Amniotic epithelial cell (primary cell): ENCODE data around the gene GPHN.

Experiments used
- DNase-seq: peaks from one replicate; pipeline ENCODE4 v3.0.0-alpha.2; 2010; ENCODE audit warnings: low read depth

Gene GPHN

DNA sequence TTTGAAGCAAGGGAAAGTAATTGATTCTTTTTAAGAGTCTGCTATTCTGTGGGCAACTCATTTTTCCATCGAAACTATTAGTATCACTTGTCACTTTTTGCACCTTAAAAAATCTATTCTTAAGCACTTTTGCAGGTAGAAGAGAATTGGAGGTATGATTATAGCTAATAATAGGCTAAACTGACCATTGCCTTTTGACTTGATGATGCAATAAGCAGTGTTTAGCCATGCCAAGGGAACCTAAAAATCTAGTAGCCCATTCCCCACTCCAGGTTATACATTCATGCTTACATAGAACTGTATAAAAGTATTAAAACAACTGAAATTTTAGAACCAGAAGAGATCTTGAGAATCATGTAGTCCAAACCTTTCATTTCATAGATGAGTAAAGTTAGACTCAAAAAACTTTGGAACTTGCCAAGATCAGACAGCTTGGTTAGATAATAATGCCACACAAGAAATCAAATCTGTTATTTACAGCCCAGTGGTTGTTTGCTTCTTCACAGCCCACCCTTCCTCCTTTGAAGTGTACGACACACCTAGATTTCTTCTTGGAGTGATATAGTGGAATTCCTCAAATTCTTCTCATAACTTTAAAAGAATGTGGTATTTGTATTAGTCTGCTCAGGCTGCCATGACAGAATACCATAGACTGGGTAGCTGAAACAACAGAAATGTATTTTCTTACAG is 659.6 kb downstream of the GPHN start:
- peak; percentile 38 for DNase-seq

DNA sequence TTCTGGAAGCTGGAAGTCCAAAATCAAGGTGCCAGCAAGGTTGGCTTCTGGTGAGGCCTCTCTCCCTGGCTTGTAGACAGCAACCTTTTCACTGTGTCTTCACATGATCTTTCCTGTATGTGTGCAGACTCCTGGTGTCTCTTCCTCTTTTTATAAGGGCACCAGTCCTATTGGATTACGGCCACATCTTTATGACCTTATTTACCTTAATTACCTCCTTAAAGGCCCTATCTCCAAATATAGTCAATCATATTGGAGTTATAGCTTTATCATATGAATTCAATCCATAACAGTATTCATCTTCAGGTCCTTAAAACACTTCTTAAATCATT is 660.1 kb downstream of the GPHN start:
- DNase-seq = no peak

DNA sequence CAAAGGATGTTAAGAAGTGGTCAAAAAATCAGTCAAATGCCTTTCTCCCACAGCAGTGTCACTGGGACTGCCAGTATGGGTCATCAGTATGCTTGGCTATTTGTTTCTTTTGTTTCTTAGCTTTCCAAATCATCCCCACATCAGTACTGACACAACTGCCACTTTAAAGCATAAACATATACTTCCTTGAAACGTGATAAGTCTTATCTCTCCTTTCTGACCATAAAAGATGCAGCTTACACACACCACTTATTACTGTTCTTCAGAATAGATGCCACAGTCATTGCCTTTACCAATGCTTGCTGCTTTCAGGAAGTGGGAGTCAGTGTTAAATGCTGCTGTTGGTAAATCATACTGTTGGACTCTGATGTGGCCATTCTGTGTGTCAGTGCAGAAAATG is 662.7 kb downstream of the GPHN start:
- DNase-seq = peak; percentile 52

DNA sequence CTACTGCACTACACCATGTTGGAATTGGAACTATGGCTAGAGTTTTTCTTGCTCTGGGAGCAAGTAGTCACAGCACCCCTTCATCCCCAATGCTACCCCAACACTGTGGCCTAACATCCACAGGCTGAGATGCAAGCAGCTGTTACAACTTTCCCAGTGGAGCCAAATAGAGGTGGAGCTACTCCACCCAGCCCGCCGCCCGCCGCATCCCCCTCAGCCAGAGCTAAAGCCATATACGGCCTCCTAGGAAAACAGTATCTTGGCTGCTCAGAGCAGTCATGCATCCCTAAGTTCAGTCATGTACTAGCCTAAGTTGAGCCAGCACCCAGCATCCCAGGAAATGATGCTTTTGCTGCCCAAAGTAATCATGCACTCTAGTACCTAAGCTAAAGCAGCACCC is 664.1 kb downstream of the GPHN start:
- no peak for DNase-seq

DNA sequence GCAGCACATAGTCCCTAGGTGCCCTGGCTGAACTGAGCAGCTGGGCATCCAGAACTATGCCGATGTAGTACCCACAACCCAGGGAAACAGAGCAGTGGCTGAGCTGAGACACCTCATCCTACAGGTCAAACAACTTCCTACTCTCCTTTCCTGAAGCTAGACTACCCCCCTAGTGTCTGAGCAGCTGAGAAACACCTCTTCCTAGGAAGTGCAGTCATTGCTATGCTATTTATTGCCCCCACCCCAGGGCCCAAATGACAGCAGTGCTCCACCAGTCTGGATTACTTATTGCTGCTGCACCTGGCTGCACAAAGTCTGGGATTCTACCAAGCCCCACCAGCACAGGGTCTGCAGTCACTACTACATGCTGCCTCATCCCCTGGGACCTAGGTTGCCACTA is 664.6 kb downstream of the GPHN start:
- DNase-seq = no peak

DNA sequence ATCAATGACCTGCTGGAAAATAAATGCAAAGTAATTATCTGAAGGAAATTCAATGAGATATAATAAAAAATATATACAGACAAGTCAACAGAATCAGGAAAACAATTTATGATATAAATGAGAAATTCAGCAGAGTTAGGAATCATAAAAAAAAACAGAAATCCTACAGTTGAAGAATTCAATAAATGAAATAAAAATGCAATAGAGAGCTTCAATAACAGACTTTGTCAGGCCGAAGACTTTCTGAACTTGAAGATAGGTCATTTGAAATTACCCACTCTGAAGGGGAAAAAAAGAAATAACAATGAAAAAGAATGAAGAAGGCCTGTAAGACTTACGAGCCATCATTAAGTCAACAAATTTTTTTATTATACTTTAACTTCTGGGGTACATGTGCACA is 665.8 kb downstream of the GPHN start:
- DNase-seq = no peak

DNA sequence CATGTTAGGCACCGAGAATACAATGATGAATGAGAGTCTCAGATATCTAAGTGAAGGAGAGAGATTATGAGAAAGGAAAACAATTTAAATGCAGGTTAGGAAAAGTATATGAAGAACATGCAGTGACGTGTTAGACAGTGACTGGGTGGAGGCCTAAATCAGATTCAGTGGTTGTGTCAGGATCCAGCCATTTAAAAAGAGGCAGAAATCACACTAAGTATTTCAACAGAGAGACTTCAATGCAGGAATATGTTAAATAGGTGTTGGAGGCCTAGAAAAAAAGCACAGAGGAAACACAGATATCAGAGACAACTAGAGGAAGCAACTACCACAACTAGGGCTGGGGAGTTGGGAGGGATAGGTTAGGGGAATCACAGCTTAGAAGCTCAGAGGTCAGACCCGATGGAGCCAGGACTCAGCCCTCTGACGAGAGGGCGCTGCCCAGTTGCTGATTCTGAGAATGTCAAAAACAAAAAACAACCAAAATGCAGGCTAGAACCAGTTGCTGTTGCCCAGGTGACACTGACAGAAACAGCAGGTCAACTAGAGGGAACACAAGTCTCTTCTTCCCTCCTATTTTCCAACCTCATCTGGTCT is 678.3 kb downstream of the GPHN start:
- DNase-seq = no peak

DNA sequence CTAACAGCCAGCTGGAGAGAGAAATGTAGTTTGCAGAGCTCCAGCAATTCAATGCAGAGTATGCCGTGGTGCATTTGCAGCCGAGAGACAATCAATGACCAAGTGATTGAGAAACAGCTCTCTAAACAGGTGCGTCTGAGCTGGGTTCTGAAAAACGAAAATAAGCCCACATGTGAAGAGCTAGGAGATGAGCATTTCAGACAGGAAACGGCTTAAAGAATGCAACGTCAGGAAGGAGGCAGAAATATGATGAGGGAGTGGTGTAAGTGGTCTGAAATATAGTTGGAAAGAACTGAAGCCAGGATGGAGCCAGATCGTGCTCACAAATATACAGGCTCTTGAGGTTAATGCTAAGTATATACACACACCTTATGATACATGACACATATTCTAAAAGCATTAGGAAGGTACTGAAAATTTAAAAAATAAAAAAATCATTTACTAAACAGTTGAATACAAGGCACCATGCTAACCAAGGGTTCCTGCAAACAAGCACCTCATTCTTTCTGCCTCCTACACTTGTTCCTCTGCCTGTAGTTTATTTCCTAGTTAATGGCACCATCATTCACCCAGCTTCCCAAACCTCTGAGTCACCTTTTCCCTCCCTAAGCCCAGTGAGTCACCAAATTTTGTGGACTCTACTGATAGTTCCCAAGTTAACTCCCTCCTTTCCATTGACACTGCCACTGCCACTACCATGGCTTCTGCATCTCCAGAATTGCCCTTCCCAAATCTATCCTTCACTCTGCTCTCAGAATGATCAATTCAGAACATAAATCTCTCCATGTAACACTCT is 679.0 kb downstream of the GPHN start:
- peak; percentile 82 for DNase-seq

DNA sequence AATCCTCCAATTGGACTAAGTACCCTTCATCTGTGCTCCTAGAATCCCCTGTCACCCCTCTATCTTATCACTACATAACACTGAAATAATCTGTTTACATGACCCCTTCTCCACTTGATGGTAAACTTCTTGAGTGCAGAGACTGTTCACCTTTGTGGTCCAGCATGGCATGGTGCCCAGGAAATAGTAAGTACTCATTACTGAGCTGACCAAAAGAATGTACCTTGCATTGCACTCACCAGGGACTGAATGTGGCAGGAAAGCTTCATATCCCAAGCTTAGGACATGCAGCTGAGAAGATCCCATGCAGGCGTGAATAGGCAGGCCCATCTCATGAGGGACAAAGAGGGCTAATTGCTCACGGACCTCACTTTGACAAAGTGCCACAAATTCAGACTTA is 679.9 kb downstream of the GPHN start:
- DNase-seq = peak; percentile 82

DNA sequence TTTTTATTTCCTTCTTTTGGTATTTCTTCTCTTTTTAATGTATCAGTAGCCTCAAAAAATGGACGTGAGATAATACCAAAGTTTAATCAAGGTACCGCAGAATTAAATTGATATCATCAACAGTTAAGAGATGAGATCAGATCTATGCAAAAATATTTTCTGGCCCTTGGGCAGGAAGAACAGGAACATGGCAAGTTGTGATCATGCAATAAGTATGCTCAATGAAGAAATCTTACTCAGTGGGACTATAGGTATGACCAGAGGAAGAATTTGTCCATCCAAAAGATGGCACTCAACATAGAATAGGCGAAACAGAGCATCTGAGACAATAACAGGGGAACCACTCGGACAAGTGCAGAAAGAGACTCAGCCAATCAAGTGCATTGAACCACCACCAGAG is 680.4 kb downstream of the GPHN start:
- no peak for DNase-seq

DNA sequence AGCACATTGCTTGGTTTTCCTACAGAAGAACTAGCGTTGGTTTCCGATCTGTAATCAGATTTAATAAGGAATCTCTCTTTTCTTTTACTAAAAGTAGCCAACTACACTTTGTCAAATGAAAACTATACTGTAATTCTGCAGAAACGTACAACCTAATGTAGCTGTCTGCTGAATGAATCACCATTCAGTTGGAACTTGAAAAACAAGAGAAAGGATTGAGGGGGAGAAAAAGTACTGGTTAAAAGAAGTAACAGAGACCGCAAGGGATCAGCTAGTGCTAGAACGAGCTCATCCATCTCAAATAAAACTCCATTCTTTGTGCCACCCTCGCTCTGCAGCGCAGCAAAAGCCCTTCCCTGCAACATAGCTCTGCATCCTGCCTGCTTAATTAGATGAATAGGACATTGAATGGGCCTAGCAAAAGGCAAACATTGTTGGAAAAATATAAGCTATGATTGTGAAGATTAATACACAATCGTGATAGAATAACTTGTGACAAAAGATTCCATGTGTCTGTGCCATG is 683.9 kb downstream of the GPHN start:
- peak; percentile 68 for DNase-seq

DNA sequence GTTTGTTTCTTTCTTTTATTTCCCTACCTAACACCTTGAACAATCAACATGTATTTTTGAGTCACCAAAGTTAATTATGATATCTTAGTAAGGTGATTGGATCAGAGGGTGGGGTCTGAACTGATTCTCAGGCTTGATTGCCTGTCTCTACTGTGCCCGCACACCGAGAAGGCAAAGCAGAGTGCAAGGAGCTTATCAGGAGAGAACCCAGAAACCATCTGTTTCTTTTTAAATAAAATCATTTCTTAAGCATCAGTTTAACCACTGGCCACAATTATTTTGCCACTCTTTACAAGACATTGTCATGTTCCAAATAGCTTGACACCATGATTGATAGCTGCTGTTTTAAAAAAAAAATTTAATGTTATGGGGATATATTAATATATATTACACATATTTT is 684.4 kb downstream of the GPHN start:
- DNase-seq = no peak

DNA sequence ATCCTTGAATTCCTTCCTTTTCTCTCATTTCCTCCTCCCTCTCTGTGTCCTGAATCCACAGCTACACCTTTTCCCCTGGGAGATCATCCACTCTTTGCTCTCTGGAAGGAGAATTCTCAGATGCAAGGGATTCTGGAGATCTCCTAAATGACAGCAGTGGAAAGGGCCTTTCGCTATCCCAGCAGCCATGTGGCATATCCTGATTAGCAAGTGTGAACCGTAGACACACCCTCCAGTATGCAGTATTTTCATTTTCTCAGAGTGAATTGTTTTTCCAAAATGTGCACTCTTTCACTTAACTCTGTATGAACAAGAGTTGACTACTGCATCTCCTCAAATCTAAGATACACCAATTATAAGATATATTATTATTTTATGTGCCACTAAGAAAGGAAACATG is 687.3 kb downstream of the GPHN start:
- DNase-seq = no peak

DNA sequence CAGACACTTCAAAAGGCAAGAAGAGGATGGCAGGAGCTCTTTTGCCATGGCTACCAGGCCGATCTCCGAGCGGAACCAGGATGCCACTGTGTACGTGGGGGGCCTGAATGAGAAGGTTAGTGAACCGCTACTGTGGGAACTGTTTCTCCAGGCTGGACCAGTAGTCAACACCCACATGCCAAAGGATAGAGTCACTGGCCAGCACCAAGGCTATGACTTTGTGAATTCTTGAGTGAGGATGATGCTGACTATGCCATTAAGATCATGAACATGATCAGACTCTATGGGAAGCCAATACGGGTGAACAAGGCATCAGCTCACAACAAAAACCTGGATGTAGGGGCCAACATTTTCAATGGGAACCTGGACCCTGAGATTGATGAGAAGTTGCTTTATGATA is 691.1 kb downstream of the GPHN start:
- no peak for DNase-seq

DNA sequence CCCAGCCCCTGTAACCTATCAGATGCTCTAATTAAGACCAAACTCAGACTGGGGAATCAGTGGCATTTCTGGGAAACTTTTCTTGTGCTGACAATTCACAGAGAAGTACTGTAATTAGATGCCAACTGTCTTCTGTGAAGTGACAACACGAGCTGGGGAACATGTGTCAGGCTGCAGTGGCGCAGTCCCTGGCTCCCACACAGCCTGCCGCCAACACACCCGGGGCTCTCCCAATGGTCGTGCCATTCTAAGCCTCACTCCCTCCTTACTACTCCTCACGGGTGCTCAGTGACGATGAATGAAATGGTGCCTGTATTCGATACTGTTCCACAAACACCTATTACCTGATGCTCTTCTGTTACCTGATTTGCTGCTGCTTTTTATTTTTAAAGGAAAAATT is 699.9 kb downstream of the GPHN start:
- DNase-seq = no peak

DNA sequence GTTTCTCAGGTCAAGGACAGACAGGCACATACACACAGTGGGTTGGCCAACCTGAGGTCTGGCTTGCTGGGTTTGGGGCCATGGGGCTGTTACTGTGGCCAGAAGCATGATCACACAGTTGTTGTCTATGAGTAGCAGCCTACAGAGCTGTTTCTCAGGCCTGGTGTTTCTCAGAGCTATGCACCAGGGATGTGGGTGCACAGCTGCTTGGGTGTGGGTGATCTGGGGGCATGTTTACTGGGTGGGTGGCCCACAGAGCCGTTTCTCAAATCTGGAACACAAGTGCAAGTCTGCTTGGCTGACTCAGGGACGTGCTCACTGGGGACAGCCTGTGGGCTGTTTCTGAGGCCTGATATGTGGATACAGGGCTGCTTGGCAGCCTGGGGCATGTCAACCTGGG is 710.2 kb downstream of the GPHN start:
- no peak for DNase-seq

DNA sequence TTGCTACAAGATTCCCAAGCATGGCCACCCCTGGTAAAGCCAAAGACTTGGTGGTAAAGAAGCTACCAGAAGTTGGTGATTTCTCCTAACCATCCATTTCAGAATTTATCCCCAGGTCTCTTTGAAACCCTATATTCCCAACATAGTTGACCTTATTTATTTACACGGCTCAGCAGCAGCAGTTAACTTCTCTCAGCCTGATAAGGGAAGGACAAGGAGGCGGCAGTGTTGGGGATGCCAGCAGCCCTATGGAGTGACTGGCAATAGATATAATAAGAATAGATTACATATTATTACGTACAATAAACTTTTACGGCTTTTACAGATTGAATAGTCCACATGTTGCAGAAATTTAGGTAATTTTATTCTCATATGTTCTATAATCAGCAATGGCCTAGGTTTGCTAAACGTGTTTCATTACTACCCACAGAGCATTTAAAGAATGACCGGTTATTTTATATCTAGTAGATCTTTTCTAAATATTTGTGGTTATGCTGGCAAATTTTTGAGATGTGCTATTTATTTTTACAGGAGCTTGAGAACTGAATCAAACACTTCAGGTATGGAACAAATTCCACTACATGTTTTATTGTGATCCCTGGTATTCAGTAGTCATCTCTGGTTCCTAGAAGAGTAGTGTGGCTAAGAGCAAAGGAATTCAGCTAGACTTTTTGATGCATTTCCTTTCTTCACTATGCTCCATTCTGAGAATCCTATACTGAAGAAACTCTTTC is 713.5 kb downstream of the GPHN start:
- DNase-seq = peak; percentile 89

DNA sequence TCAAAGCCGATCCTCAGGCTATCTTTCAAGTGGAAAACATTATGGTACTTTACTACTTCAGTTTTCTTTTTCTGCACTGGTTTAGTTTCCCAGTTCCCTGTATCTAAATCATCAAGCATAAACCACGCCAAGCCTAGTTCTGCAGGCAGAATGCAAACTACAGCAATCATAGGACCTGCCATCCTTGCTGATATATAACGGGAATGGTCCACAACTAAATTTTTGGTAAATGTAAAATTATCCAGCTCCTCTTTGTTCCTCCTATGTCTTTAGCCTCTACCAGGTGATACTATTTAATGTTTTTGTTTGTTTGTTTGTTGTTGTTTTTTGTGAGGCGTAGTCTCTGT is 714.0 kb downstream of the GPHN start:
- no peak for DNase-seq

DNA sequence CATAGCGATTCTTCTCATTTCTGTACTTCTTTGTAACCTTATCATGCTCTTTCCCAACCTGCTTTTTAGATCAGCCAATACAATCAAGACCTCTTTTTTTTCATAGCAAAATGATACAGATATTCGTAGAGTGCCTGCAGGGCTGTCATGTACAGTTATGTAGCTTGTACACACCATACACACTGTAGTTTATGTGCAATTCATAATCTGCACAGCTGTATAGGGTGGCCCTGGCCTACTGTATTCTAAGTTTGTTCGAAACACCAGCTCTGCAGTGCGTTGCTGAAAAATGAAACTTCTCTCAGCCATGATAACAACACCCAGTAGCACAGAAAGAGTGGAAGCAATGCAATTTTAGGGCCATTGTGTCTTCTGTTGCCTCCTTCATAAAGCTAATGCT is 717.6 kb downstream of the GPHN start:
- no peak for DNase-seq

DNA sequence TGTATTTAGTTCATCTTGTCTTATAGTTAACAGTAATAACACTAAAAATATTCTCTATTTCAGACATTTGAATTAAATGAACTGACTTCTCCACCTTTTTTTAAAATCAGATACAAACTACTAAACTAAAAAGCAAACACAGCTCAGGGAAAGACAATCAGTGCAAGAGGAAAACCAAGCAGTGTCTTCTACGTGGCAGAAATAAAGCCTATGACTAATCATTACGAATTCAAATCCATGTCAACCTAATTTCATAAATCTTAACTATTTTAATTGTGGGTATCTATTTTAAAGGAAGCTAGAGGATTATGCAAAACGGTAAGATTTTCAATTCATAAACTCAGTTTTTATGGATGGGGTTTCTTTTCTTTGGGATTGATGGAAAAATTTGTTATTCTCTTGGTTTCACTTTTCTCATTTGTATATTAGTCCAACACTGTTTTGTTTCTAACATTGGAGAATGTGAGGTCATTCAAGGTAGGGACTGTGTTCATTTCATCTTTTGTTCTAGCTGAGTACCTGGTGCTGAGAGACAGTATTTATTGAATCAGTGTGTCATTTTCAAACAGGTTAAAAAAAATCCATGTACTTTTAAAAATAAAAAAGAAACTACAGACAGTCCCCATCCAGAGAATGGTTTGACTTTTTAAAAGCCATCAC is 720.5 kb downstream of the GPHN start:
- DNase-seq = peak; percentile 52
